Neural crest cell (in vitro differentiated cells): ENCODE measurements around the gene ACTL10. TPM values are rescaled to one million over a fixed set of nuclear protein-coding genes. Genes with fewer than 3 reads are reported as not detected.
A peak's percentile ranks its signal among the peaks of the same experiment; 100 is the strongest.

Source experiments
- DNase-seq: peaks from one replicate; pipeline ENCODE4 v3.0.0; 2021; ENCODE audit warnings: low read depth, mixed read lengths, low spot score
- H3K27ac Mint-ChIP-seq: one replicate; pipeline ENCODE4 v1.8.0; 2021; ENCODE audit warnings: mild to moderate bottlenecking, mixed read lengths; ENCODE audit not compliant: unreplicated experiment
- H3K27me3 Mint-ChIP-seq: 2 replicates; pipeline ENCODE4 v1.8.0; 2021; ENCODE audit warnings: low read depth, mild to moderate bottlenecking, mixed read lengths
- H3K36me3 Mint-ChIP-seq: 2 replicates; pipeline ENCODE4 v1.8.0; 2021; ENCODE audit warnings: low read depth, mild to moderate bottlenecking, mixed read lengths
- H3K4me1 Mint-ChIP-seq: 2 replicates; pipeline ENCODE4 v1.8.0; 2021; ENCODE audit warnings: mixed read lengths
- H3K4me3 Mint-ChIP-seq: one replicate; pipeline ENCODE4 v1.8.0; 2021; ENCODE audit warnings: mild to moderate bottlenecking, mixed read lengths
- H3K9me3 Mint-ChIP-seq: 2 replicates; pipeline ENCODE4 v1.8.0; 2021; ENCODE audit warnings: mixed read lengths
- CTCF ChIP-seq: fragments of 200-600 bp; sonication (generic); conservative IDR thresholded peaks from 2 replicates; pipeline ENCODE4 v1.5.0; 2021; ENCODE audit warnings: antibody characterized with exemption, mild to moderate bottlenecking
- total RNA-seq: library from RNA; stranded (reverse); gene quantifications from 2 replicates; pipeline ENCODE4 v1.2.1, GENCODE V29; 2021

ACTL10 gene
- total RNA-seq, 1 donor from 2014 or later = 0.75 TPM

- no peaks in the 10 kb centered on the region for H3K27me3 Mint-ChIP-seq
Observed at GRCh38 chr20:33701629-33702450, 35.1 kb downstream of the ACTL10 start.

GRCh38 chr20:33702861-33703260 is 36.1 kb downstream of the ACTL10 start:
- Mint-ChIP-seq H3K4me1 (peaks cover 8% of the 10 kb centered on the region), H3K36me3 (peaks cover 7% of the 10 kb centered on the region), H3K4me3 (no peak overlapping the region), H3K27me3 (no peaks in the 10 kb centered on the region), H3K9me3 (peaks cover 5% of the 10 kb centered on the region), H3K27ac (peak overlapping the region; percentile 1)
- TF ChIP-seq CTCF = no peak
- DNase-seq = no peak

More at GRCh38 chr20:33701629-33702450, 35.1 kb downstream of the ACTL10 start:
- H3K4me3 Mint-ChIP-seq = no peak overlapping the region
- TF ChIP-seq CTCF = no peak
- peaks cover 6% of the 10 kb centered on the region for H3K4me1 Mint-ChIP-seq
- DNase-seq = no peak
- H3K27ac Mint-ChIP-seq = no peak overlapping the region
- H3K36me3 Mint-ChIP-seq = peaks cover 13% of the 10 kb centered on the region
- H3K9me3 Mint-ChIP-seq = peaks cover 5% of the 10 kb centered on the region

- Mint-ChIP-seq H3K4me1 (peaks cover 8% of the 10 kb centered on the region), H3K9me3 (peaks cover 3% of the 10 kb centered on the region), H3K4me3 (no peak overlapping the region), H3K27me3 (no peaks in the 10 kb centered on the region), H3K27ac (peak overlapping the region; percentile 9), H3K36me3 (peaks cover 5% of the 10 kb centered on the region)
- DNase-seq = no peak
- no peak for TF ChIP-seq CTCF
Observed at GRCh38 chr20:33703498-33704137, 36.9 kb downstream of the ACTL10 start.

- H3K27ac Mint-ChIP-seq = no peak overlapping the region
Observed at GRCh38 chr20:33704197-33704924, 37.6 kb downstream of the ACTL10 start.

More at GRCh38 chr20:33704197-33704924, 37.6 kb downstream of the ACTL10 start:
- Mint-ChIP-seq H3K36me3 (peaks cover 5% of the 10 kb centered on the region), H3K27me3 (no peaks in the 10 kb centered on the region), H3K4me1 (peaks cover 8% of the 10 kb centered on the region), H3K9me3 (peaks cover 3% of the 10 kb centered on the region), H3K4me3 (no peak overlapping the region)
- no peak for DNase-seq
- no peak for TF ChIP-seq CTCF
